DMS53 (cell line): Measurements from ENCODE around the gene ARSD.
"Not testable (repeated sequence)": the region's sequence is repeated elsewhere in the genome, so short reads cannot be mapped to it uniquely, and the experiment has no call there.

ENCODE experiments used
- DNase-seq: peaks from one replicate; lab custom pipeline; 2025; lab: John Stamatoyannopoulos, UW

Gene ARSD

DNA sequence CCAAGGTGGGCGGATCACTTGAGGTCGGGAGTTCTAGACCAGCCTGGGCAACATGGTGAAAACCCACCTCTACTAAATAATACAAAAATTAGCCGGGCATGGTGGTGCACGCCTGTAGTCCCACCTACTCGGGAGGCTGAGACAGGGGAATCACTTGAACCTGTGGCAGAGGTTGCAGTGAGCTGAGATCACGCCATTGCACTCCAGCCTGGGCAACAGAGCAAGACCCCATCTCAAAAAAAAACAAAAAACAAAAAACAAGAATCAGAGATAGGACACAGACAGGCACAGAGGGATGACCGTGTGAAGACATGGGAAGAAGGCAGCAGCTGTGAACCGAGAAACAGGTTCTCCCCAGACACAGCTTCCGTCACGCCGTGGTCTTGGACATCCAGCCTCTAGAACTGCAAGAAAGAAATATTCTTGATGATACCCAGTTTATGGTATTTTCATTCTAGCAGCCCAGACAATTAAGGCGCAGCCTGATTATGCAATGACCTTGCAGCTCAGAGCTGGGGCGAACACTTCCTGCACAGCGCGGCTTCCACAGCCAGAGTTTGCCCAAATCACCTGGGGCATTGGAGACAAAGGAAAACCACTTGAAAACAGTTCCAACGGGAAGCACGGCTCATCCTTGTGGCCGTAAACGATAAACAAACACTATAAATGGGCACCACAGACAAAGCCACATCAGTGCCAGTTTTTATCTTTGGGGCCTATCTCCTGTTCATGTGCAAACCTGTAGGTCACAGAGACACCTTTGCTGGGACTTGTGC lies 4.2 kb upstream of the ARSD start:
- peak; percentile 2 for DNase-seq

DNA sequence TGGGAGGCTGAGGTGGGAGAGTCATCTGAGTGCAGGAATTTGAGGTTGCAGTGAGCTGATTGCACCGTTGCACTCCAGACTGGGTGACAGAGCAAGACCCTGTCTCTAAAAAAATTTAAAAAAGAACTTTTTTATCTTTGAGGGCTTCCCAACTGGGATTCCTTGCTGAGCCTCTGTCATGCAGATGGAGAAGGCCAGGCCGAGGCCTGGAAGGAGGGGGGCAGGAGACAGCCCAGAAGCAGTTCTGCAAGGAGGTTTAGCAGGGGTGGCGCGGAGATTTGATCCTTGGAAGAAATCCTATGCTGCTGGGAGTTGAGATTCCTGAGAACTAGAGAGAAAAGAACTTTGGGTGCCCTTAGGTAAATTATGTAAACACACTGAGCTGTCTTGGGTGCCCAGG lies 2.5 kb upstream of the ARSD start:
- DNase-seq, result no peak

DNA sequence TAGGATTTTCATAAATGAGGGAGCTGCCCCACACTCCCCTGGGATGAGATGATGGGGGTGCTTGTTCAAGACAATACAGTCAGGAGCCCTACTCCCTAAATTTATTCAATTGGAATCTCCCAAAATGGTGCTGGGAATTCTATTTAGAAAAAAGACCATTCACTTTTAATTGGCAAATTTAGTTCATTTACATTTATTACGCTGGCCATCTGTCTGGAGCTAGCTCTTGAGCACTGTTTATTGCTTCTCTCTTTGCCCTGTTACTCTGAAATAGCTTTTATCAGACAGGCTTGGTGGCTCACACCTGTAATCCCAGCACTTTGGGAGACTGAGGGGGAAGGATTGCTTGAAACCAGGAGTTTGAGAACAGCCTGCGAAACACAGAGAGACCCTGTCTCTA lies 2.0 kb upstream of the ARSD start:
- no peak for DNase-seq

DNA sequence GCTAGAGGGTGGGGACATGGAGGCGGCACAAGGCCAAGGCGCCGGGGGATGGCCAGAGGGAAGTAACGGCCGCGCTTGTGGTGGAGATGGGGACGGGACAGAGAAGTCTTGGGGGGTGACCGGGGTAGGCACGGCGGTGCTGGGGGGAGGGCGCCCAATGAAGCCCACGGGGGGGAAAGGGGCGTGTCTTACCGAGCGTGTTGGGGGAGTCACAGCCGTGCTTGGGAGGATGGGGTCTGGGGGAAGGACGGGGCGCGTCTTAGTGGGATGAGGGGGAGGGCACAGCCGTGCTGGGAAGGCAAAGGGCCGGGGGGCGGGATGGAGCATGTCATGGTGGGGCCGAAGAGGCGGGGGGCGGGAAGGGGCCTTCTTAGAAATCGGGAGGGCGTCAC lies 952 bp downstream of the ARSD start:
- DNase-seq, result peak; percentile 0

DNA sequence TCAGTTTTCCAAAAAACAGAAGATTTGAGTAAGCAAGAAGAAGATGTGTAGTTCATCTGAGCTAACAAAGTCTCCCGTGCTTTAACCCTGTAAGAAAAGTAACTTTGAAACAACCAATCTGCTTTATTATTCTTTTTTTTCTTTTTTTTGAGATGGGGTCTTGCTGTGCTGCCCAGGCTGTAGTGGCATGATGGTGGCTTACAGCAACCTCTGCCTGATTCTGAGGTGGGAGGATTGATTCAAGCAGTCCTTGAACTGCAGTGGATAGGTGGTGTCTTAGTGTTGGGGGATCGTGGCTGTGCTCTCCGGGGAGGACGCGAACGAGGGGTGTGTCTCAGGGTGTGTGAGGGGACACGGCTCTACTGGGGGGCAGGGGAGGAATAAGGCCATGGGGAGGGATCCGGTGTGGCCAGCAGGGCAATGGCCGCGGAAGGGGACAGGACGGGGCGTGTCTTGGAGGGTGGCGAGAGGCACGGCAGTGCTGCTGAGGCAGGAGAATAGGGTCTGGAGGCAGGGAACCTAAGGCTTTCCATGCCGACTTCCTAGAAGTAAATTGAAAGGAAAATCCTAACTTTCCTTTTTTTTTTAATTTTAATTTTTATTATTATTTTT lies 2.4 kb downstream of the ARSD start:
- no peak for DNase-seq

DNA sequence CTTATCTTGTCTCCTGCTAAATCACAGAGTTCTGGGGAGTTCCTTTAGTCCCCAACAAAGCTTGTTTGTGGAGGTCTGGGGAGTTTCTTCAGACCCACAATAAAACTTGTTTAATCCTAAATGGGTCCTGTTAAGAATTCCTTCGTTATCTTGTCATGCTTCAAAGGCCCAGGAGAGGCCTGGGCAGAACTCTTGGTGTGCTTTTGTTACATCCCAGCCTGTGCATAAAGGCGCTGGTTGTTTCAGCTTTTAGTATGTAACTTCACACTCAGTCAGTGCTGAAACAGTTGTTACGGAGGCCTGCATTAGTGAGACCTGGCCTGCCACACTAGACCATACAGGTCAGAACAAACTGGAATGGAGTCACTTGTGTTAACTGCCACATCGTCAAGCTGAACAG lies 2.9 kb downstream of the ARSD start:
- not testable (repeated sequence) for DNase-seq

DNA sequence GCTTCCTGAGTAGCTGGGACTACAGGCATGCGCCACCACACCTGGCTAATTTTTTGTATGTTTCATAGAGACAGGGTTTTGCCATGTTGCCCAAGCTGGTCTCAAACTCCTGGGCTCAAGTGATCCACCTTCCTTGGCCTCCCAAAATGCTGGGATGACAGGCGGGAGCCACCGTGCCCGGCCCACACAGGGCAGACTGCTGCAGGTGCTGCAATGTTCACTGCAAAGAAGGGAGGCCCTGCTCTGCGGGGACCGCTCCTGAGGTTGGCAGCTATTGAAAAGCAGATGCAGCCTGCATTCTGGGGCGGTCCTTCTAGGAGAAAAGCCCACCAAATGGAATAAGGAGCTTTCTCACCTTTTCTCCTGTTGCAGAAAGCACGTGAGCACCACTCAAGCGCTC lies 5.0 kb downstream of the ARSD start:
- no peak for DNase-seq

DNA sequence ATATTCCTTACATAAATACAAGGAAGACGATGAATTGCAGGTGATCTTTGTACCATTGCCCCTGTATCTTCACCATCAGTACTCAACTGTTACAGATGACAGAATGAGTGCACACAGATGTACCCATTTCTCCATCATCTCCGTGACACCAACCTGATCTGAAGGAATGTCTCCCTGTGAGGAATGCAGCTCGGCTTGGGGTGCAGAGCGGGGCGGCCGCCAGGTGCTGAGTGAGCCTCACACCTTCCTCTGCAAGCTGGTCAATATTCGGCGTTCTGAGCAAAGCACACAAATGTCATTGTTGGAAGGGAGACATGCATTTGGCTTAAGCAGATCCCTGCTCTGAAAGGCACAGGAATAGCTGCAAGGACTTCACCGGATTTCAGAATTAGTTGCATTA lies 7.4 kb downstream of the ARSD start:
- no peak for DNase-seq

DNA sequence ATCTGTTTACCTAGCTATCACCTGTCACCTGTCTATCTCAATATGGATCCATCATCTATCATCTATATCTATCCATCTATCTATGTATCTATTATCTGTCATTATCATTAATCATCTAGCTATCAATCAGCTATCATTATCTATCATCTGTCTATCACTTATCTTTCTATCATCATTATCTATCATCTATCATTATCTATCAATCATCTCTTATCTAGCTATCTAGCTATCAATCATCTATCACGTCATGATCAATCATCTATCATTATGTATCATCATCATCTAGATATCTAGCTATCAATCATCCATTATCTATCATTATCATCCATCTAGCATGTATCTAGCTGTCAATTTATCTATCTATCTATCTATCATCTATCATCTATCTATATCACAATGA lies 7.9 kb downstream of the ARSD start:
- DNase-seq, result no peak

DNA sequence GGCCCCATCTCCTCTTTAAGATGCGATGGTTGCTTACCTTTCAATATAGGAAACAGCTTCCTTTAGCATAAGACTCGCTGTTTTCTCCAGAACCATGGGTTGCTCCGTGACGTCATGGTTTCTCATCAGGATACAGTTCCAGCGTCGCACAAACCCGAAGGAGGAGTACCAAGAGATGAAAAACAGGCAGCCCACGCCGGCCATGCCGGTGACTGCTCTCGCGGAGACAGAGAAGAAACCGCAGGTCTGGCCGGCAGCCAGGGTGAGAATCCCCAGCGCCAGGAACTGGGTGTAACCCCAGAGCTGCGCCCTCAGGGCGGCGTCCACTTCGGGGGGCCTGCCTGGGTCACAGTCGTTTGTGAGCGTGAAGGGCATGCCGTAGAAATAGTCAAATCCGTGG lies 11.4 kb downstream of the ARSD start:
- DNase-seq, result no peak

DNA sequence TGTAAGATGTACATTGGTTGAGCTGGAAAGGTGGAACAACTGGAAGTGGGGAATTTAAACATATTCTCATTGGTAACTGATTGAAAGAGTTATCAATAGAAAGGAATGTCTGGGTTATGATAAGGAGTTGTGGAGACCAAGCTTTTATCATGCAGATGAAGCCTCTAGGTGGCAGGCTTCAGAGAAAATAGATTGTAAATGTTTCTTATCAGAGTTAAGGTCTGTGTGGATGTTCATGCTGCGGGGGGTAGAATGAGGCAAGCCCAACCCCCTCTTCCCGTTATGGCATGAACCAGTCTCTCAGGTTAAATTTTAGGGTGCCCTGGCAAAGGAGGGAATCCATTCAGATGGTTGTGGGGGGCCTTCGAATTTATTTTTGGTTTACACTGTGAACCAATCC lies 16.0 kb downstream of the ARSD start:
- peak; percentile 0 for DNase-seq

DNA sequence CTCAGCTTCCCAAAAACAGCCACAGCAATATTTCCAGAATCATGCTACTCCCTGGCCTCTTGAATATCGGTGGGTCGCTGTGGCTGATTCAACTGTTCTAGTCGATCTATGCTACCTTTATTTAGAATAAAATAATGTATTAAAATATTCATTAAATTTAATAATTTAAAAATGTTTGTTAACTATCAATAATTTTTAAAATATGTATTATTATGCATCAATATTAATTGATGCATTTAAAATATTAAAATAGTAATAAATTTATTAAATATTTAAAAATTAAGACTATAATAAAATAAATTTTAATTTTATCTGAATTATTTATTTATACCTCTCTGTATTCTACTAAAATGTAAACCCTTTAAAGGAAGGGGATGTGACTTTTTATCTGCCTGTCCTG lies 19.0 kb downstream of the ARSD start:
- DNase-seq, result no peak

DNA sequence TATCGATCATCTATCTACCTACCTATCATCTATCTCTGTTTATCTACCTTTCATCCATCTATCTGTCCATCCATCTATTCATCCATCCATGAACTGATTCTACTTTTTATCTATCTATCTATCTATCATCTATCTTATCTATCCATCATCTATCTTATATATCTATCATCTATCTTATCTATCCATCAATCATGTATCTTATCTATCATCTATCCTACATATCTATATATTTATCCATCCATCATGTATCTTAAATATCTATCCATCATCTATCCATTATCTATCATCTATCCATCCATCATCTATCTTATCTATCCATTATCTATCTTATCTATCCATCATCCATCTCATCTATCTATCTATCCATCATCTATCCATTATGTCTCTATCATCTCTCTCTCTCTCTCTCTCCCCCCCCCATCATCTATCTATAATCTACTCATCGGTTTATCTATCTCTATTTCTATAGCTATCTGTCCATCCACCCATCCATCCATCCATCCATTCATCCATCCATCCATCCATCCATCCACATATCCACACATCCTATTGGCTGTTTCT lies 20.9 kb downstream of the ARSD start:
- no peak for DNase-seq

DNA sequence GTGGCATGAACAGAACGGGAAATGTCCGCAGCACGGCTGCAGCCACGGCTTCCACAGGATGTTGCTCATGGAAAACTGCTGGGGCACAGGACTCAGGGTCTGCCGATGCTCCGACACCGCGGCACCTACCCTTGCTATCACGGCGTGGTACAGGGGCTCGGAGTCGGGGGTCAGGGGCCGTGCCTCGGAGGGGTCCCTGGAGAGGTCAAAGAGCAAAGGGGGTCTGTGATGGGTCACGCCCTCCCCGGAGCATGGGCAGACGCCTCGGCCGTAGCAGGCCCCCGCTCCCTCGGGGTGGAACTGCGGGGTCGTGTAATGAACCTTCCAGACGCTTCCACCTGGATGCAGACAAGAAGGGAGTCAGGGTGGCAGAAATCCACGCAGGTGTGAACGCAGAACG lies 21.8 kb downstream of the ARSD start:
- DNase-seq, result no peak

DNA sequence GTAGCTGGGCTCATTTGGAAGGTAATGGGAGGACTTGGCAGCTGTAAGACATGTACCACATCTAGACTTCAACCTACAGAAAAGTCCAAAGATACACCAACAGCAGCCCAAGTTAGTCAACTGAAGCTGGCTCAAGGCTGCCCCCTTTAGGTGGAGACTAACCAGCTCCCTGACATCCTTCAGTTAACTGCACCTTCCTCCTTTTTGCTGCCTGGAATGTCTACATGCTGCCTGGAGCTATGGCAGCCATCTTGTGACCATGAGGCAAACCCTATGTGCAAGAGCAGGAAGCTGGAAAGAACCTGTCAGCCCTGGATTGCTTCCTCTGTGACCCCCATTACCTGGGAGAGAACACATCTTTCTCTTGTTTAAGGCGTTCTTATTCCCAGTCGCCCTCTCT lies 25.8 kb downstream of the ARSD start:
- peak; percentile 8 for DNase-seq

DNA sequence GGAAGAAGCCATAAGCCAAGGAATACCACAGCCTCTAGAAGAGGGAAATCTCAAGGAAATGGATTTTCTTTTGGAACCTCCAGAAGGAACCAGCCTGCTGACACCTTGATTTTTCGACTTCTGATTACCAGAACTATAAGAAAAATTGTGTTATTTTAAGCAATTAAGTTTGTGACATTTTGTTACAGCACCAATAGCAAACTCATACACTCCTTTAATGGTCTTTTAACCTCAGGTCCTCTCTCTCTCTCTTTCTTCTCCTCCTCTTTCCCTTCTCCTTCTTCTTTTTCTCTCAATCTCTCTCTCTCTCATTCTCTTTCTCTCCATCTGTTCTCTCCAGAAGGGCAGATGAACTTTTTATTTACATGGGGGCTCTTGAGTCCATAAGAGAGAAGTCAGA lies 26.3 kb downstream of the ARSD start:
- DNase-seq, result no peak

DNA sequence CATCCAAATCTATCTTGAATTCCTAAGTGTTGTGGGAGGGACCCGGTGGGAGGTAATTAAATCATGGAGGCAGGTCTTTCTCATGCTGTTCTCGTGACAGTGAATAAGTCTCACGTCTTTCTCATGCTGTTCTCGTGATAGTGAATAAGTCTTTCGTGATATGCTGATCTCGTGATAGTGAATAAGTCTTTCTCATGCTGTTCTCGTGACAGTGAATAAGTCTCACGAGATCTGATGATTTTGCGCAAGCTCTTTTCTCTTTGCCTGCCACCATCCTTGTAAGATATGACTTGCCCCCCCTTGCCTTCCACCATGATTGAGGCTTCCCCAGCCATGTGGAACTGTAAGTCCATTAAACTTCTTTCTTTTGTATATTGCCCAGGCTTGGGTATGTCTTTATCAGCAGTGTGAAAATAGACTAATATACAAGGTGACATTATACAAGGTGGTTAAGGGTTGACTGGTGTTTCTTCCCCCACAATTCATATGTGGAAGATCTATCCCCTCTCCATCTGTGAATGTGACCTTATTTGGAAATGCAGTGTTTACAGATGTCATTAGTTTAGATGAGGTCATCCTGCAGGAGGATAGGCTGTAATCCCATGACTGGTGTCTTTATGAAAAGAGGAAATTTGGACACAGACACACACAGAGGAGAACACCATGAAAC lies 27.6 kb downstream of the ARSD start:
- DNase-seq, result peak; percentile 72

DNA sequence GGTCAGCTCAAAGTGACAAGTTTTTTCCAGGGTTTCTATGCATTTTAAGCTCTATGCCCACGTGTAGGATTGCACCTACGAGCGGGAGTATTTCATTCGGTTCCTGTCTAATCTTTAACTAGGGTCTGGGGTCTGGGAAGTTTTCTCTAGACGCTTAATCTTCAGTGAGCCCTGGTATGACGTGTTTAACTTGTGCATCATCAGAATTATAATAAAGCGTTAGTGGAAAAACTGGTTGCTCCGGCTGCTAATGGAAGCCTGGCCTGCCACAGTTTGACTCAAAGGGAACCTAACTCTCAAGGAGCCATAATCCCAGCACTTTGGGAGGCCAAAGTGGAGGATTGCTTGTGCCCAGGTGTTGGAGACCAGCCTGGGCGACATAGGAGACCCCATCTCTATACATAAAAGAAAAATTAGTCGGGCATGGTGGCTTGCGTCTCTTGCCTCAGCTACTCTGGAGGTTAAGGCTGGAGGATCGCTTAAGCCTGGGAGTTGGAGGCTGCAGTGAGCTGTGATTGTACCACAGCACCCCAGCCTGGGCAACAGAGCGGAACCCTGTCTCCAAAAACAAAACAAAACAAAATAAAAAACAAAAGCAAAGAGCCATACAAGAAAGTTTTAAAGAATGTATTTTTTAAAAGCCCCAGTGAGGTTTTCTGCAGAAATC lies 30.2 kb downstream of the ARSD start:
- peak; percentile 75 for DNase-seq

DNA sequence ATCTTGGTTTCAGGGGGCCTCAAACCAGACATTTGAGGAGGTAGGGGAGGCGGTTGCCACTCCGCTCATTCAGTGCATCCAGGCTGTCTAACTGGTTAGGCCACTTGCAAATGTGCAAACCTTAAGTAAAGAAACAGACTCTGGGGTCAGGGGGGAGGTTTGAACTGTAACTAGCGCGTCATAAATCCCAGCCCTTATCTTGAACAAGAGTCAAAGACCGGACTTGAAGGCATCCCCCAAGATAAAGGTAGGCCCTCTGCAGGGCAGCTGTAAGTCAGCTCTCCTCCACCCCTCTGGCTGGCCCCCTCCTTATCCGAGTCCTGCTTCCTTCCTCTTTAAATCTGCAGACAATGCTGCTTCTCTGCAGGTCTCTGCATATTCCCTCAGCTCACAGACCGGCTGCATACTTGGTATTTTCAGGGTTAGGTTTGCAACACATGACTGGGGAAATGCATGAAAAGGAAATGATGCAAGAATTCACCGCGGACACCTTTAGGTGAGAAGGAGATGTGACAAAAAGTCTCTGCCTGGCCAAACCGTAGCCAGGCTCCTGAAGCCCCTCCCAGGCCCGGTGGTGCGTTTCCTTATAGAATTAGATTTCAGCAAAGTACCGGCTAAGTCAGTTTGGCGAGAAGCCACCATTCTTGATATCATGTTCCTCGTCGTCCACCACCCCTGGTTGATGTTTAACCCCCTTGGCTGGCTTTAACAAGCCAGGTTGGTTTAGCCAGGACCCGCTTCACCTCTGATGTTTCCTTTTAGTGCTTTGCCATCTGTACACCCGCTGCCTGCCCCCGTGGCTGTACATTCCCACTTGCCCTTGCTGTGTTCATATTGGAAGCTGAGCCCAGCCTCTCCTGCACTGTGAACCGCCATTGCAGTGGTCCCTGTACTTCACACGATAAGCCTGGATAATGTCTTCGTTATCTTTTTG lies 31.2 kb downstream of the ARSD start:
- DNase-seq, result peak; percentile 84

DNA sequence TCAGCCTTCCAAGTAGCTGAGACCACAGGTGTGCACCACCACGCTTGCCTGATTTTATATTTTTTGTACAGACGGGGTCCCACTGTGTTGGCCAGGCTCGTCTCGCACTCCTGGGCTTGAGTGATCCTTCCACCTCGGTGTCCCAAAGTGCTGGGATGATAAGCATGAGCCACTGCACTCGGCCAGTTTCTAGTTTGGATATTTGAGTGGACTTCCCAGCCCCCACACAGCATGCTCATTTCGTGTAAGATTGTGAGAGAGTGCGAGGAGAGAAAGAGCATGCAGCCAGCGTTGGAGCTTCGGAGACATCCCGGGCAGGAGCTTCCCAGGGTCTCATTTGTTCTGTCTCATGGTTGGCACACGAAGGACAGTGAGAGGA lies 31.8 kb downstream of the ARSD start:
- peak; percentile 63 for DNase-seq

DNA sequence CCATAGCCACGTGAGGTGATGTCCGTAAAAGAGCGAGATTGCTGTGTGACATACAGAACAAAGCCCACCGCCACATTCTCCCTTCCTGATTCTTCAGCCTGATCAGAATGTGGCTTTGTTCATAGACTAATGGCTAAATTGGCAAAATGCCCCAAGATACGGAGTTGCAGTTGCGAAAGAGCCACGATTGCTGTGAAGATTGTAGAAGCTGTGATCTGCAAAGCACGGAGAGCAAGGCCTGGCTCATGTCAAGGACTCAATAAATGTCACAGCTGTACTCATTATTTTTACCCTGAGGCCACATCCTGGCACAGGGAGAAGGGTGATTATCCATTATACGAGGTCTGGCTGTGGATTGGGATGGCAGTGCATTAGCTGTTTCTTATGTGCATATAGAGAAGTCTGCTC lies 34.2 kb downstream of the ARSD start:
- DNase-seq, result peak; percentile 0

DNA sequence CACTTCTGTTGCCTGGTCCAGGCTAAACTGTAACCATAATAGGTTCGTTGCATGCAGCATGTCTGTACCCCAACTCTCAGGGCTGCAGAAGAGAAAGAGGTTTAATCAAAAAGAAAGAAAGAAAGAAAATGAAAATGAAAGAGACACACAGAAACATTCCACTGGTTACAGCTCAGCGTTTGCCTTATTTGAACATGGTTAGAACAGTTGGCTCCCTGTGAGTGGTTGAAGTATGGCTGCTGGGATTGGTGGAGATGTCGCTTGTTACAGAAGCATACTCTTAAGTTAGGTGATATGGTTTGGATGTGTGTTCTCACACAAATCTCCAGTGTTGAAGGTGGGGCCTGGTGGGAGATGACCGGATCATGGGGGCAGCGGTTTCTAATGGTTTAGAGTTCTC lies 36.3 kb downstream of the ARSD start:
- no peak for DNase-seq
